K562 (cell line): ENCODE data around the gene NETO1. TPM values are rescaled to one million over a fixed set of nuclear protein-coding genes. Genes with fewer than 3 reads are reported as not detected.

Experiments used
- ATAC-seq: fragments of 200-7000 bp; cut with Tn5 transposase; 3 replicates; pipeline ENCODE4 v1.9.1; 2020; ENCODE audit warnings: moderate library complexity
- Bru-seq: library from RNA; stranded (reverse); fragments of 400-500 nt; gene quantifications from one replicate; lab custom pipeline; 2021; lab: Mats Ljungman, UMichigan
- BruChase-seq, 2 experiments: library from RNA; stranded (reverse); fragments of 400-500 nt; gene quantifications; one replicate each; lab custom pipeline; 2021; lab: Mats Ljungman, UMichigan
- BruUV-seq: library from RNA; stranded (reverse); fragments of 400-500 nt; replicated peaks from 2 replicates; lab custom pipeline; 2021; lab: Mats Ljungman, UMichigan
- CTCF ChIA-PET: fragments of 300-600 bp; formaldehyde crosslinking; extraction: SDS; loops from one replicate; lab custom pipeline; 2021; ENCODE audit warnings: low intra/inter-chr PET ratio; lab: Yijun Ruan, JAX
- POLR2A ChIA-PET: fragments of 300-600, 350-650 bp; sonication (Branson Sonifier 250); formaldehyde crosslinking; extraction: SDS; loops from one replicate; lab custom pipeline; 2021; ENCODE audit warnings: antibody characterized with exemption, inconsistent platforms; lab: Yijun Ruan, JAX
- DNase-seq, 4 experiments: peaks; one replicate each; pipeline versions ENCODE4 v3.0.0 to v3.0.0-alpha.2; 2011 to 2018; ENCODE audit warnings: low spot score in 3 of 4, mixed read lengths in 3 of 4; ENCODE audit errors: extremely low read depth in 1 of 4
- FAIRE-seq: peaks from 2 replicates; lab custom pipeline; 2011; peaks lifted over from hg19 to GRCh38; lab: Jason Lieb, UNC
- H2AFZ ChIP-seq: 2 replicates; pipeline ENCODE4 v1.6.0; 2011; ENCODE audit warnings: low read depth, low read length, control low read depth, inconsistent platforms
- H3K27ac ChIP-seq: fragments of 200-600 bp; 3 replicates; pipeline ENCODE4 v1.8.0; 2011; ENCODE audit warnings: low read depth, mild to moderate bottlenecking, control low read depth, inconsistent platforms, low read length, moderate library complexity, mixed read lengths; ENCODE audit errors: extremely low read depth
- H3K27me3 ChIP-seq, 2 experiments: fragments of 300-600 bp in 1 of 2; 2 replicates in 1 of 2; 3 replicates in 1 of 2; pipeline versions ENCODE4 v1.6.0 to v1.8.0; 2011; ENCODE audit warnings: inconsistent platforms in 2 of 2, low read length in 2 of 2, mild to moderate bottlenecking in 1 of 2, mixed read lengths in 1 of 2, moderate library complexity in 1 of 2; ENCODE audit not compliant: control insufficient read depth in 2 of 2, insufficient read depth in 2 of 2
- H3K36me3 ChIP-seq: fragments of 300-600 bp; 3 replicates; pipeline ENCODE4 v1.8.0; 2011; ENCODE audit warnings: mild to moderate bottlenecking, low read length, inconsistent platforms; ENCODE audit not compliant: control insufficient read depth, insufficient read depth
- H3K4me1 ChIP-seq, 2 experiments: fragments of 200-600 bp in 1 of 2; replicated peaks in 1 of 2; 2 replicates in 1 of 2; 3 replicates in 1 of 2; pipeline versions ENCODE4 v1.5.1 to v1.8.0; 2011; ENCODE audit warnings: inconsistent platforms in 2 of 2, low read length in 2 of 2, mild to moderate bottlenecking in 1 of 2, mixed read lengths in 1 of 2, moderate library complexity in 1 of 2; ENCODE audit not compliant: control insufficient read depth in 2 of 2, insufficient read depth in 2 of 2
- H3K4me2 ChIP-seq: 2 replicates; pipeline ENCODE4 v1.6.1; 2011; ENCODE audit warnings: low read length, control low read depth, inconsistent platforms, mixed read lengths; ENCODE audit not compliant: insufficient read depth
- H3K4me3 ChIP-seq: fragments of 200-600 bp; sonication (generic), shearing (Covaris generic); 2 replicates; pipeline ENCODE4 v1.5.1; 2016; ENCODE audit warnings: control low read depth, inconsistent platforms
- H3K79me2 ChIP-seq: fragments of 200-600 bp; 3 replicates; pipeline ENCODE4 v1.8.0; 2011; ENCODE audit warnings: low read length, inconsistent platforms; ENCODE audit not compliant: control insufficient read depth, insufficient read depth
- H3K9ac ChIP-seq, 2 experiments: 2 replicates each; pipeline versions ENCODE4 v1.6.0 to v1.6.1; 2011; ENCODE audit warnings: low read depth in 2 of 2, low read length in 2 of 2, control low read depth in 1 of 2, inconsistent platforms in 1 of 2, mild to moderate bottlenecking in 1 of 2, mixed read lengths in 1 of 2; ENCODE audit not compliant: insufficient read depth in 1 of 2
- H3K9me1 ChIP-seq: one replicate; pipeline ENCODE4 v1.6.0; 2011; ENCODE audit warnings: inconsistent platforms, mild to moderate bottlenecking, low read length, moderate library complexity; ENCODE audit not compliant: control insufficient read depth, insufficient read depth
- H3K9me3 ChIP-seq: replicated peaks from 2 replicates; pipeline ENCODE4 v1.5.1; 2011; ENCODE audit warnings: low read depth, low read length, inconsistent platforms; ENCODE audit not compliant: control insufficient read depth, insufficient read depth
- H4K20me1 ChIP-seq: replicated peaks from 2 replicates; pipeline ENCODE4 v1.6.1; 2011; ENCODE audit warnings: low read length, inconsistent platforms, mixed read lengths; ENCODE audit not compliant: control insufficient read depth, insufficient read depth
- CHD1 ChIP-seq: fragments of 200-600 bp; sonication (generic); IDR thresholded peaks from one replicate; pipeline ENCODE4 v1.6.1; 2012; ENCODE audit warnings: mild to moderate bottlenecking, moderate library complexity, low read length, inconsistent platforms
- MCM7 ChIP-seq, 2 experiments: fragments of 450-650 bp; IDR thresholded peaks; 2 replicates each; pipeline ENCODE4 v1.6.1; 2016 to 2018
- ZNF318 ChIP-seq, 2 experiments: fragments of 450-650 bp; IDR thresholded peaks; 2 replicates each; pipeline ENCODE4 v1.6.1; 2016; ENCODE audit warnings: mild to moderate bottlenecking in 2 of 2, borderline replicate concordance in 1 of 2, low read depth in 1 of 2, moderate library complexity in 1 of 2
- ZNF347 ChIP-seq: fragments of 450-650 bp; formaldehyde crosslinking; IDR thresholded peaks from 2 replicates; pipeline ENCODE4 v1.4.0; 2020; ENCODE audit warnings: low read depth, mild to moderate bottlenecking, moderate library complexity
- WGBS: fragments of 100-300 bp; shearing (Covaris generic); methylation state at CpG from one replicate; pipeline ENCODE4 v1.1.6; 2016; ENCODE audit warnings: low coverage, mixed read lengths; ENCODE audit not compliant: insufficient coverage; ENCODE audit errors: missing lambda C conversion rate; 5-methylcytosine and 5-hydroxymethylcytosine counted together
- in situ Hi-C: fragments of 300-500 bp; cut with MboI; formaldehyde crosslinking; loops from 4 replicates; pipeline ENCODE4 v1.15.0; 2018; ENCODE audit warnings: inconsistent platforms, mixed read lengths
- intact Hi-C: fragments of 100-400 bp; cut with micrococcal nuclease; formaldehyde crosslinking; loops from 2 replicates; pipeline ENCODE4 v1.14.2; 2022
- long read RNA-seq, 3 experiments: library from polyadenylated mRNA in 2 of 3; library from RNA in 1 of 3; unstranded in 2 of 3; stranded (forward) in 1 of 3; transcript quantifications; one replicate each; pipeline ENCODE4 v2.0.0, GENCODE V29; 2019 to 2022
- polyA minus RNA-seq, 3 experiments: library from RNA; depleted of rRNA, polyadenylated mRNA; stranded (reverse); fragments of >200 nt; gene quantifications; 2 replicates each; pipeline ENCODE4 v1.2.3, GENCODE V29; 2011
- polyA plus RNA-seq, 8 experiments: library from polyadenylated mRNA; depleted of rRNA in 4 of 8; stranded (reverse) in 5 of 8; unstranded in 3 of 8; fragments of >200 nt; fragmentation: Nextera tagmentation in 2 of 8; fragmentation: Illumina TruSeq in 1 of 8; extraction: Ambion mirVana in 2 of 8; extraction: Trizol in 1 of 8; gene quantifications; 2 replicates each; pipeline versions ENCODE4 v1.2.1 to v1.2.3, GENCODE V29; 2011 to 2014; ENCODE audit warnings: inconsistent platforms in 1 of 8, missing spikeins in 1 of 8
- total RNA-seq, 7 experiments: library from RNA; depleted of rRNA in 6 of 7; stranded (reverse); fragments of >200 nt in 6 of 7; fragmentation: Illumina TruSeq in 2 of 7; extraction: Trizol in 2 of 7; gene quantifications; 2 replicates each; pipeline versions ENCODE4 v1.2.1 to v1.2.3, GENCODE V29; 2011 to 2021; ENCODE audit warnings: low replicate concordance in 1 of 7

Gene NETO1
- total RNA-seq (2011; cell fraction: chromatin; rRNA removed; ENCODE audit: low replicate concordance) = not detected in 2 replicates
- total RNA-seq (2011; cell fraction: nucleolus; rRNA removed) = not detected in 2 replicates
- not detected in 2 replicates for total RNA-seq (2011; cell fraction: nucleoplasm; rRNA removed)
- total RNA-seq (2014; rRNA removed) = not detected in 2 replicates
- total RNA-seq (2014; rRNA removed; fragmentation: Illumina TruSeq; extraction: Trizol) = not detected in 2 replicates
- total RNA-seq (2015; rRNA removed; fragmentation: Illumina TruSeq; extraction: Trizol) = not detected in 2 replicates
- total RNA-seq (2021) = not detected in 2 replicates
- polyA plus RNA-seq (2011; rRNA removed) = not detected in 2 replicates
- polyA plus RNA-seq (2011; cell fraction: cytosol; rRNA removed) = not detected in 2 replicates
- polyA plus RNA-seq (2011; cell fraction: nucleus; rRNA removed) = not detected in 2 replicates
- not detected in 2 replicates for polyA plus RNA-seq (2012)
- polyA plus RNA-seq (2014; fragmentation: Illumina TruSeq; extraction: Trizol) = not detected in 2 replicates
- not detected for polyA plus RNA-seq (2014; fragmentation: Nextera tagmentation; extraction: Ambion mirVana)
- polyA plus RNA-seq (2014; rRNA removed) = not detected in 2 replicates
- not detected in 2 replicates for polyA minus RNA-seq (2011; rRNA and poly(A)+ RNA removed)
- polyA minus RNA-seq (2011; cell fraction: cytosol; rRNA and poly(A)+ RNA removed) = not detected in 2 replicates
- not detected in 2 replicates for polyA minus RNA-seq (2011; cell fraction: nucleus; rRNA and poly(A)+ RNA removed)
- percentile 20 among the genes with signal in this experiment for Bru-seq, nascent RNA
- percentile 23 among the genes with signal in this experiment for BruChase-seq, experiment 1, labeled RNA remaining after a 2-hour chase
- BruChase-seq, experiment 2, labeled RNA remaining after a 6-hour chase = percentile 22 among the genes with signal in this experiment
- long read RNA-seq, experiment 1 = 0 reads
- long read RNA-seq, experiment 2 = 0 reads
- long read RNA-seq, experiment 3 = 0 reads

- H3K27me3 ChIP-seq = no peaks in the 10 kb centered on the region
- no peaks in the 10 kb centered on the region for H3K36me3 ChIP-seq
- ATAC-seq (no peak), DNase-seq (no peak), FAIRE-seq (no peak)
- H4K20me1 ChIP-seq = no peaks in the 10 kb centered on the region
- TF ChIP-seq CHD1 (no peak), ZNF318 (IDR thresholded peaks at IDR 0.05; ENCODE audit: borderline replicate concordance in 1 of 2, low read depth in 1 of 2) (no peak), ZNF347 (no peak), MCM7 (IDR thresholded peaks at IDR 0.05) (no peak)
- ChIA-PET CTCF (no interaction called here), POLR2A (no interaction called here)
- H3K4me3 ChIP-seq = no peak within 1 kb of the TSS
- no peak within 1 kb of the TSS for H2AFZ ChIP-seq
- no TSS peak for BruUV-seq
- in situ Hi-C loops = no loop called here
- H3K27ac ChIP-seq = no peak within 1 kb of the TSS
- no peaks in the 10 kb centered on the region for H3K9me1 ChIP-seq
- H3K4me1 ChIP-seq = no peaks in the 10 kb centered on the region
- H3K9ac ChIP-seq = no peak within 1 kb of the TSS
- H3K4me2 ChIP-seq = no peak within 1 kb of the TSS
- no CpG with 5 or more reads among the region's 85 CpGs for WGBS
- intact Hi-C loops = no loop called here
- H3K9me3 ChIP-seq = no peaks in the 10 kb centered on the region
- H3K79me2 ChIP-seq = no peaks in the 10 kb centered on the region
These were observed at the start of gene NETO1 for GRCh38 chr18:72867746-72868584. NETO1 (minus strand) TSS chr18:72867987; CDS start chr18:72867291, 696 bp downstream.
